ENCODE data around the gene CACUL1.
"Not testable (repeated sequence)": the region's sequence is repeated elsewhere in the genome, so short reads cannot be mapped to it uniquely, and the experiment has no call there.

CACUL1 gene

GRCh38 chr10:118668228-118668952 is 86.4 kb downstream of the CACUL1 start:
- H3K9ac ChIP-seq (ENCODE audit: low read length in 2 of 2) = no peak overlapping the region
- H3K27ac ChIP-seq (ENCODE audit: low read length) = no peak overlapping the region

GRCh38 chr10:118667732-118668131 is 87.0 kb downstream of the CACUL1 start:
- Histone ChIP-seq H3K36me3 (ENCODE audit: control insufficient read depth in 2 of 2, insufficient read depth in 2 of 2, low read length in 2 of 2) (no peaks in the 10 kb centered on the region), H3K27me3 (ENCODE audit: control insufficient read depth in 1 of 2, insufficient read depth in 2 of 2, low read length in 2 of 2) (no peaks in the 10 kb centered on the region), H3K9me3 (ENCODE audit: control insufficient read depth in 2 of 2, low read length in 2 of 2) (no peaks in the 10 kb centered on the region), H3K4me1 (ENCODE audit: control insufficient read depth, insufficient read depth, low read length) (peaks cover 18% of the 10 kb centered on the region), H3K9ac (ENCODE audit: low read length in 2 of 2) (no peak overlapping the region), H3K4me3 (ENCODE audit: low read length in 2 of 2) (no peak overlapping the region), H3K27ac (ENCODE audit: low read length) (no peak overlapping the region)

More at GRCh38 chr10:118668228-118668952, 86.4 kb downstream of the CACUL1 start:
- Histone ChIP-seq H3K27me3 (ENCODE audit: control insufficient read depth in 1 of 2, insufficient read depth in 2 of 2, low read length in 2 of 2) (no peaks in the 10 kb centered on the region), H3K4me1 (ENCODE audit: control insufficient read depth, insufficient read depth, low read length) (peaks cover 21% of the 10 kb centered on the region), H3K9me3 (ENCODE audit: control insufficient read depth in 2 of 2, low read length in 2 of 2) (no peaks in the 10 kb centered on the region), H3K36me3 (ENCODE audit: control insufficient read depth in 2 of 2, insufficient read depth in 2 of 2, low read length in 2 of 2) (peaks cover 0 to 2% of the 10 kb centered on the region in 2 donors), H3K4me3 (ENCODE audit: low read length in 2 of 2) (no peak overlapping the region)

- H3K4me3 ChIP-seq (ENCODE audit: low read length in 2 of 2) = no peak overlapping the region
- H3K27me3 ChIP-seq (ENCODE audit: control insufficient read depth in 1 of 2, insufficient read depth in 2 of 2, low read length in 2 of 2) = no peaks in the 10 kb centered on the region
- no peak overlapping the region for H3K9ac ChIP-seq (ENCODE audit: low read length in 2 of 2)
- H3K36me3 ChIP-seq (ENCODE audit: control insufficient read depth in 2 of 2, insufficient read depth in 2 of 2, low read length in 2 of 2) = no peaks in the 10 kb centered on the region
- H3K4me1 ChIP-seq (ENCODE audit: control insufficient read depth, insufficient read depth, low read length) = peaks cover 18% of the 10 kb centered on the region
- H3K27ac ChIP-seq (ENCODE audit: low read length) = no peak overlapping the region
- H3K9me3 ChIP-seq (ENCODE audit: control insufficient read depth in 2 of 2, low read length in 2 of 2) = peaks cover 0 to 4% of the 10 kb centered on the region in 2 donors
Measured at GRCh38 chr10:118666350-118666749, 88.4 kb downstream of the CACUL1 start.

DNA sequence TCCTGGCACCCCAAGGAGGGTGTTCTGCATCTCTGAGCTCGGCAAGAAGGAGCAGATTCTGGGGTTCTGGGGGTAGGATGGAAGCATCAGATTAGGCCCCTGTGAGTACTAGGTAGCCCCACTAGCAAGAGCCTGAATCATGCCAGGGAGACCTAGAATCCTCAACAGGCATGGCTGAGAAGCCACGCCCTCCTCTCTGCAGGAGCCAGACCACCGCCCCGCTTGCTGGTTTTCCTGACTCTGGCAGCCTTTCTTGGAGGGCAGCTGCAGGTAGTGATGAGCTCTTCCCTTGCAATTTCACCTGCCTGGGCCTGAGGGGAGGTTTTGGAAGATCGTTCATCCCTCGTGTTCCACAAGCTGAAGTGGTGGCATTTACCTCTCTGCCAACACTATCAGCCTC is 90.4 kb downstream of the CACUL1 start:
- peaks cover 6% of the 10 kb centered on the region for H3K4me1 ChIP-seq (ENCODE audit: control insufficient read depth, insufficient read depth, low read length)
- no peak overlapping the region for H3K4me3 ChIP-seq (ENCODE audit: low read length in 2 of 2)
- no peak overlapping the region for H3K27ac ChIP-seq (ENCODE audit: low read length)
- H3K9ac ChIP-seq (ENCODE audit: low read length in 2 of 2) = no peak overlapping the region
- peaks cover 0 to 4% of the 10 kb centered on the region in 2 donors for H3K9me3 ChIP-seq (ENCODE audit: control insufficient read depth in 2 of 2, low read length in 2 of 2)
- no peaks in the 10 kb centered on the region for H3K36me3 ChIP-seq (ENCODE audit: control insufficient read depth in 2 of 2, insufficient read depth in 2 of 2, low read length in 2 of 2)
- no peaks in the 10 kb centered on the region for H3K27me3 ChIP-seq (ENCODE audit: control insufficient read depth in 1 of 2, insufficient read depth in 2 of 2, low read length in 2 of 2)

GRCh38 chr10:118663176-118663575 is 91.6 kb downstream of the CACUL1 start:
- Histone ChIP-seq H3K9me3 (ENCODE audit: control insufficient read depth in 2 of 2, low read length in 2 of 2) (peaks cover 0 to 9% of the 10 kb centered on the region in 2 donors), H3K4me1 (ENCODE audit: control insufficient read depth, insufficient read depth, low read length) (no peaks in the 10 kb centered on the region), H3K4me3 (ENCODE audit: low read length in 2 of 2) (no peak overlapping the region), H3K9ac (ENCODE audit: low read length in 2 of 2) (no peak overlapping the region), H3K36me3 (ENCODE audit: control insufficient read depth in 2 of 2, insufficient read depth in 2 of 2, low read length in 2 of 2) (no peaks in the 10 kb centered on the region), H3K27me3 (ENCODE audit: control insufficient read depth in 1 of 2, insufficient read depth in 2 of 2, low read length in 2 of 2) (no peaks in the 10 kb centered on the region), H3K27ac (ENCODE audit: low read length) (no peak overlapping the region)

DNA sequence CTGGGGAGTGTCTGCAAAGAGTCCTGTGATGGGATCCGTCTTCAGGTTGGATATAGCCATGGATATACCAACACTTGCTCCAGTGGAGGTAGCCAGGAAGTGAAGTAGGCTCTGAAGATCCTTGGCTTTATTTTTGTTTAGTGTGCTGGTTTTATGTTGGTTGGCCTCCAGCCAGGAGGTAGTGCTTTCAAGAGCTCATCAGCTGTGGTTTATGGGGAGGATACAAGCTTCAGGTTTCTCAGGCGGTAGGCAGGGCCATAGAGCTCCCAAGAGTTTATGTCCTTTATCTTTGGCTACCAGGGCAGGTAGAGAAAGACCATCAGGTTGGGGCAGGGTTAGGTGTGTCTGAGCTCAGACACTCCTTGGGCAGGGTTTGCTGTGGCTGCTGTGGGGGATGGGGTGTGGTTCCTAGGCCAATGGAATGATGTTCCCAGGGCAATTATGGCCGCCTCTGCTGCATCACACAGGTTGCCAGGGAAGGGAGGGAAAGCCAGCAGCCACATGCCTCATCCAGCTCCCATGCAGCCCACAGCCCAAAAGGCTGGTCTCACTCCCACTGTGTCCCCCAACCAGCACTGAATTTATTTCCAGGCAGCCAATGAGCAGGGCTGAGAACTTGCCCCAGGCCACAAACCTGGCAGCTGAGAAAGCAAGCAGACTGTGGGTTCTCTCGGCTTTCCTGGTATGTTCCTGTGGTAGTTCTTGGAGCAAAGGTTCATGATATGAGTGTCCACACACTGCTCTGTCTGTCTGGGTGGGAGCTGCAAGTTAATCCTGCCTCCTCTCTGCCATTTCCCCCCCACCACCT is 92.3 kb downstream of the CACUL1 start:
- H3K4me3 ChIP-seq (ENCODE audit: low read length in 2 of 2) = no peak overlapping the region
- peaks cover 0 to 9% of the 10 kb centered on the region in 2 donors for H3K9me3 ChIP-seq (ENCODE audit: control insufficient read depth in 2 of 2, low read length in 2 of 2)
- no peak overlapping the region for H3K9ac ChIP-seq (ENCODE audit: low read length in 2 of 2)
- no peaks in the 10 kb centered on the region for H3K4me1 ChIP-seq (ENCODE audit: control insufficient read depth, insufficient read depth, low read length)
- H3K27ac ChIP-seq (ENCODE audit: low read length) = no peak overlapping the region
- H3K27me3 ChIP-seq (ENCODE audit: control insufficient read depth in 1 of 2, insufficient read depth in 2 of 2, low read length in 2 of 2) = no peaks in the 10 kb centered on the region
- H3K36me3 ChIP-seq (ENCODE audit: control insufficient read depth in 2 of 2, insufficient read depth in 2 of 2, low read length in 2 of 2) = no peaks in the 10 kb centered on the region

- H3K9me3 ChIP-seq (ENCODE audit: control insufficient read depth in 2 of 2, low read length in 2 of 2) = peaks cover 0 to 9% of the 10 kb centered on the region in 2 donors
- H3K36me3 ChIP-seq (ENCODE audit: control insufficient read depth in 2 of 2, insufficient read depth in 2 of 2, low read length in 2 of 2) = no peaks in the 10 kb centered on the region
- H3K9ac ChIP-seq (ENCODE audit: low read length in 2 of 2) = no peak overlapping the region
- no peaks in the 10 kb centered on the region for H3K27me3 ChIP-seq (ENCODE audit: control insufficient read depth in 1 of 2, insufficient read depth in 2 of 2, low read length in 2 of 2)
- H3K27ac ChIP-seq (ENCODE audit: low read length) = no peak overlapping the region
- no peak overlapping the region for H3K4me3 ChIP-seq (ENCODE audit: low read length in 2 of 2)
- no peaks in the 10 kb centered on the region for H3K4me1 ChIP-seq (ENCODE audit: control insufficient read depth, insufficient read depth, low read length)
Measured at GRCh38 chr10:118658762-118659161, 96.0 kb downstream of the CACUL1 start.

GRCh38 chr10:118658168-118658567 is 96.6 kb downstream of the CACUL1 start:
- H3K27me3 ChIP-seq (ENCODE audit: control insufficient read depth in 1 of 2, insufficient read depth in 2 of 2, low read length in 2 of 2); H3K9ac ChIP-seq (ENCODE audit: low read length in 2 of 2); H3K36me3 ChIP-seq (ENCODE audit: control insufficient read depth in 2 of 2, insufficient read depth in 2 of 2, low read length in 2 of 2); H3K27ac ChIP-seq (ENCODE audit: low read length); H3K9me3 ChIP-seq (ENCODE audit: control insufficient read depth in 2 of 2, low read length in 2 of 2); H3K4me1 ChIP-seq (ENCODE audit: control insufficient read depth, insufficient read depth, low read length); H3K4me3 ChIP-seq (ENCODE audit: low read length in 2 of 2): not testable (repeated sequence)

GRCh38 chr10:118645294-118645693 is 109.5 kb downstream of the CACUL1 start:
- not testable (repeated sequence) for H3K9ac ChIP-seq (ENCODE audit: low read length in 2 of 2); H3K4me3 ChIP-seq (ENCODE audit: low read length in 2 of 2); H3K36me3 ChIP-seq (ENCODE audit: control insufficient read depth in 2 of 2, insufficient read depth in 2 of 2, low read length in 2 of 2); H3K27me3 ChIP-seq (ENCODE audit: control insufficient read depth in 1 of 2, insufficient read depth in 2 of 2, low read length in 2 of 2); H3K9me3 ChIP-seq (ENCODE audit: control insufficient read depth in 2 of 2, low read length in 2 of 2); H3K4me1 ChIP-seq (ENCODE audit: control insufficient read depth, insufficient read depth, low read length); H3K27ac ChIP-seq (ENCODE audit: low read length)

GRCh38 chr10:118642228-118642627 is 112.5 kb downstream of the CACUL1 start:
- no peak overlapping the region for H3K4me3 ChIP-seq (ENCODE audit: low read length in 2 of 2)
- no peaks in the 10 kb centered on the region for H3K4me1 ChIP-seq (ENCODE audit: control insufficient read depth, insufficient read depth, low read length)

GRCh38 chr10:118638680-118639079 is 116.1 kb downstream of the CACUL1 start:
- Histone ChIP-seq H3K9ac (ENCODE audit: low read length in 2 of 2) (no peak overlapping the region), H3K27ac (ENCODE audit: low read length) (no peak overlapping the region), H3K36me3 (ENCODE audit: control insufficient read depth in 2 of 2, insufficient read depth in 2 of 2, low read length in 2 of 2) (no peaks in the 10 kb centered on the region), H3K4me3 (ENCODE audit: low read length in 2 of 2) (no peak overlapping the region), H3K9me3 (ENCODE audit: control insufficient read depth in 2 of 2, low read length in 2 of 2) (no peaks in the 10 kb centered on the region), H3K4me1 (ENCODE audit: control insufficient read depth, insufficient read depth, low read length) (no peaks in the 10 kb centered on the region), H3K27me3 (ENCODE audit: control insufficient read depth in 1 of 2, insufficient read depth in 2 of 2, low read length in 2 of 2) (peaks cover 0 to 3% of the 10 kb centered on the region in 2 donors)

More at GRCh38 chr10:118642228-118642627, 112.5 kb downstream of the CACUL1 start:
- H3K36me3 ChIP-seq (ENCODE audit: control insufficient read depth in 2 of 2, insufficient read depth in 2 of 2, low read length in 2 of 2) = no peaks in the 10 kb centered on the region
- no peak overlapping the region for H3K9ac ChIP-seq (ENCODE audit: low read length in 2 of 2)
- H3K9me3 ChIP-seq (ENCODE audit: control insufficient read depth in 2 of 2, low read length in 2 of 2) = no peaks in the 10 kb centered on the region
- H3K27ac ChIP-seq (ENCODE audit: low read length) = no peak overlapping the region
- peaks cover 0 to 3% of the 10 kb centered on the region in 2 donors for H3K27me3 ChIP-seq (ENCODE audit: control insufficient read depth in 1 of 2, insufficient read depth in 2 of 2, low read length in 2 of 2)

Data from stomach smooth muscle (tissue), 2 donors.